ENCODE measurements around the gene CLCN6.

CLCN6 gene

DNA sequence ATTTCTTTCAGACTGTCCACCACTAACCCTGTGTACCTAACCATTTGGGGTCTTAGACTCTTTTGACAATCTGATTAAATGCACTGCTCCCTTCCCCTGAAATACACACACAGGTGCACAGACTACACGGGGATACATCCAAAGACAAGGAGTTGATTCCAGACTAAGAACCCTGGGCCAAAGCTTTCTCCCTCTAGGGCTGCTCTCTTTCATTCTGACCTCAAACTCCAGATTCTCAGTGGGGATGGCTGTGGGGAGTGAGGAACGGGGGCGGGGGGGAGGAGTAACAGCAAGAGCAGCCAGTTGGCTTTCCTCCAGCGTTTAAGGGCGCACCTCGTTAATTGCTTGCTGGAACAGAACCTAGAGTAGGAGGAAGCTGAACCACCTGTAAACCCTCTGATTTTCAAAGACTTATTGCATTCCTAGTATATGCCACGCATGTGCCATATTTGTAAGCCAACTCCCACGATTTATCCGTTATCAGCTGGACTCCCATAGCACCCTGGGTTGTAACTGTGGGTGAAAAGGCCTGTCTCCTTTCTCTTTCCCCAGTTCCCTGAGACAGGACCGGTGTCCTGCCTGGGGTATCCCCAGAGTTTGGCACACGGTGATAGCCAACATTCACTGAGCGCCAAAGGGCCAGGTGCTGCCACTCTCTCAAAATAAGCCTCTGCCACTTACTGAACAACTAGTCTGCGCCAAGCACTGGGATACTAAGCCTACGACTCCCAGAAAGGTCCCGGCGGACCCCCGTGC is 1.1 kb upstream of the CLCN6 start:
- H3K4me1 ChIP-seq (ENCODE audit: control insufficient read depth in 1 of 2, insufficient read depth in 1 of 2, low read depth in 1 of 2, low read length in 1 of 2): peaks cover 38 to 48% of the 10 kb centered on the region in 2 experiments
- H3K27me3 ChIP-seq: no peaks in the 10 kb centered on the region
- H3K36me3 ChIP-seq: peaks cover 17% of the 10 kb centered on the region
- TF ChIP-seq, protein P1, sequence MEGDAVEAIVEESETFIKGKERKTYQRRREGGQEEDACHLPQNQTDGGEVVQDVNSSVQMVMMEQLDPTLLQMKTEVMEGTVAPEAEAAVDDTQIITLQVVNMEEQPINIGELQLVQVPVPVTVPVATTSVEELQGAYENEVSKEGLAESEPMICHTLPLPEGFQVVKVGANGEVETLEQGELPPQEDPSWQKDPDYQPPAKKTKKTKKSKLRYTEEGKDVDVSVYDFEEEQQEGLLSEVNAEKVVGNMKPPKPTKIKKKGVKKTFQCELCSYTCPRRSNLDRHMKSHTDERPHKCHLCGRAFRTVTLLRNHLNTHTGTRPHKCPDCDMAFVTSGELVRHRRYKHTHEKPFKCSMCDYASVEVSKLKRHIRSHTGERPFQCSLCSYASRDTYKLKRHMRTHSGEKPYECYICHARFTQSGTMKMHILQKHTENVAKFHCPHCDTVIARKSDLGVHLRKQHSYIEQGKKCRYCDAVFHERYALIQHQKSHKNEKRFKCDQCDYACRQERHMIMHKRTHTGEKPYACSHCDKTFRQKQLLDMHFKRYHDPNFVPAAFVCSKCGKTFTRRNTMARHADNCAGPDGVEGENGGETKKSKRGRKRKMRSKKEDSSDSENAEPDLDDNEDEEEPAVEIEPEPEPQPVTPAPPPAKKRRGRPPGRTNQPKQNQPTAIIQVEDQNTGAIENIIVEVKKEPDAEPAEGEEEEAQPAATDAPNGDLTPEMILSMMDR (IDR thresholded peaks at IDR 0.05): no peak
- no peaks in the 10 kb centered on the region for H3K9me3 ChIP-seq
- H3K27ac ChIP-seq: peak overlapping the region; percentile 87
- peak overlapping the region; percentile 88 to 91 for H3K4me3 ChIP-seq (ENCODE audit: low read depth in 1 of 2, low read length in 1 of 2)

- Histone ChIP-seq H3K27ac (peak overlapping the region; percentile 87), H3K4me1 (ENCODE audit: control insufficient read depth in 1 of 2, insufficient read depth in 1 of 2, low read depth in 1 of 2, low read length in 1 of 2) (peaks cover 38 to 48% of the 10 kb centered on the region in 2 experiments), H3K27me3 (no peaks in the 10 kb centered on the region), H3K4me3 (ENCODE audit: low read depth in 1 of 2, low read length in 1 of 2) (peak overlapping the region; percentile 88 to 91), H3K9me3 (no peaks in the 10 kb centered on the region), H3K36me3 (peaks cover 2% of the 10 kb centered on the region)
- TF ChIP-seq, protein P1 (IDR thresholded peaks at IDR 0.05): no peak
Observed at GRCh38 chr1:11806307-11806936, 431 bp downstream of the CLCN6 start.

- peak overlapping the region; percentile 87 for H3K27ac ChIP-seq
- no peaks in the 10 kb centered on the region for H3K27me3 ChIP-seq
- no peaks in the 10 kb centered on the region for H3K9me3 ChIP-seq
- no peak overlapping the region for H3K4me3 ChIP-seq (ENCODE audit: low read depth in 1 of 2, low read length in 1 of 2)
- TF ChIP-seq, protein P1 (IDR thresholded peaks at IDR 0.05): no peak
- peaks cover 38 to 46% of the 10 kb centered on the region in 2 experiments for H3K4me1 ChIP-seq (ENCODE audit: control insufficient read depth in 1 of 2, insufficient read depth in 1 of 2, low read depth in 1 of 2, low read length in 1 of 2)
- H3K36me3 ChIP-seq: no peaks in the 10 kb centered on the region
Observed at GRCh38 chr1:11807133-11807532, 1.1 kb downstream of the CLCN6 start.

GRCh38 chr1:11813021-11813420 is 7.0 kb downstream of the CLCN6 start:
- no peak overlapping the region for H3K4me3 ChIP-seq (ENCODE audit: low read depth in 1 of 2, low read length in 1 of 2)
- no peak overlapping the region for H3K27ac ChIP-seq
- H3K27me3 ChIP-seq: no peaks in the 10 kb centered on the region
- TF ChIP-seq, protein P1 (IDR thresholded peaks at IDR 0.05): no peak
- H3K4me1 ChIP-seq (ENCODE audit: control insufficient read depth in 1 of 2, insufficient read depth in 1 of 2, low read depth in 1 of 2, low read length in 1 of 2): peaks cover 14 to 15% of the 10 kb centered on the region in 2 experiments
- peaks cover 15% of the 10 kb centered on the region for H3K36me3 ChIP-seq
- no peaks in the 10 kb centered on the region for H3K9me3 ChIP-seq

GRCh38 chr1:11817192-11817591 is 11.2 kb downstream of the CLCN6 start:
- peaks cover 21% of the 10 kb centered on the region for H3K36me3 ChIP-seq

More at GRCh38 chr1:11817192-11817591, 11.2 kb downstream of the CLCN6 start:
- Histone ChIP-seq H3K4me1 (ENCODE audit: control insufficient read depth in 1 of 2, insufficient read depth in 1 of 2, low read depth in 1 of 2, low read length in 1 of 2) (peaks cover 14 to 15% of the 10 kb centered on the region in 2 experiments), H3K27me3 (no peaks in the 10 kb centered on the region), H3K9me3 (no peaks in the 10 kb centered on the region), H3K27ac (no peak overlapping the region), H3K4me3 (ENCODE audit: low read depth in 1 of 2, low read length in 1 of 2) (no peak overlapping the region)
- TF ChIP-seq, protein P1 (IDR thresholded peaks at IDR 0.05): no peak
